Small intestine (tissue), 4 donors: Measurements from ENCODE around the gene DCUN1D3. TPM values are rescaled to one million over a fixed set of nuclear protein-coding genes. Genes with fewer than 3 reads are reported as not detected.

Source experiments
- polyA plus RNA-seq, 4 donors: library from polyadenylated mRNA; stranded (reverse) in 3 of 4; unstranded in 1 of 4; fragments of 200-250 nt in 3 of 4; fragments of 120-200 nt in 1 of 4; gene quantifications; one replicate each; pipeline versions ENCODE4 v1.2.1 to v1.2.3, GENCODE V29; 2013
- donor health status: healthy with polysubstance abuse.
- donor health status: Bipolar disorder and iron deficiency.
- donor health status: healthy.

DCUN1D3 gene
- polyA plus RNA-seq, 4 donors: 1.6 to 18.0 (median 3.8) TPM

Other genes with a start within 250 kb of the DCUN1D3 start
- under 1 TPM in 3 of 4 donors, not detected in 1; 0.22 to 0.37 (median 0.24) TPM for gene ACSM1, start 202.7 kb downstream of the DCUN1D3 start, polyA plus RNA-seq
- gene THUMPD1, start 158.5 kb downstream of the DCUN1D3 start, polyA plus RNA-seq: 10 to 100 TPM in 3 of 4 donors, 1 to 10 TPM in 1; 7.6 to 43.2 (median 14.9) TPM
- 10 to 100 TPM in 1 of 4 donors, 1 to 10 TPM in 3; 1.8 to 22.5 (median 4.7) TPM for gene ACSM3, start 136.3 kb downstream of the DCUN1D3 start, polyA plus RNA-seq
- gene ERI2, start 93.9 kb downstream of the DCUN1D3 start, polyA plus RNA-seq: 10 to 100 TPM in 3 of 4 donors, 1 to 10 TPM in 1; 10.0 to 36.0 (median 17.2) TPM
- 1 to 10 TPM in 3 of 4 donors, under 1 TPM in 1; 0.54 to 9.6 (median 3.3) TPM for gene REXO5, start 93.8 kb downstream of the DCUN1D3 start, polyA plus RNA-seq
- 10 to 100 TPM; 18.1 to 96.5 (median 45.3) TPM for gene LYRM1, start 413 bp upstream of the DCUN1D3 start, polyA plus RNA-seq